Stimulated activated CD4-positive, alpha-beta T cell treated with anti-CD3 and anti-CD28 coated beads, Interleukin-1b, Interleukin-23, amount 100 ng/mL, for 4 hours (primary cell): ENCODE data around the gene PXMP4.

ENCODE experiments used
- DNase-seq, 2 donors: peaks; one replicate each; pipeline ENCODE4 v3.0.0-alpha.2; 2020; ENCODE audit warnings: low read depth in 2 of 2

PXMP4 gene

GRCh38 chr20:33669873-33670640, 50.1 kb downstream of the PXMP4 start:
- no peak for DNase-seq

GRCh38 chr20:33669224-33669623, 50.9 kb downstream of the PXMP4 start:
- no peak for DNase-seq

- no peak for DNase-seq
These were observed 51.5 kb downstream of the PXMP4 start for GRCh38 chr20:33668466-33669155.

- peak; percentile 61 to 70 for DNase-seq
These were observed 52.2 kb downstream of the PXMP4 start for GRCh38 chr20:33667676-33668465.

GRCh38 chr20:33667245-33667675, 52.9 kb downstream of the PXMP4 start:
- peak; percentile 39 to 46 for DNase-seq

GRCh38 chr20:33666293-33667244, 53.5 kb downstream of the PXMP4 start, which contains the start of gene ACTL10:
Gene ACTL10 (plus strand): TSS chr20:33666943. CDS start chr20:33667498, 555 bp downstream.
- DNase-seq = peak; percentile 63 to 76

GRCh38 chr20:33664762-33665144, 55.4 kb downstream of the PXMP4 start:
- DNase-seq = no peak

GRCh38 chr20:33664085-33664761, 55.9 kb downstream of the PXMP4 start:
- no peak for DNase-seq

- DNase-seq = peak; percentile 66 to 81
These were observed 56.7 kb downstream of the PXMP4 start for GRCh38 chr20:33663161-33664084.

GRCh38 chr20:33662172-33662571, 57.9 kb downstream of the PXMP4 start, which contains the start of gene C20orf144:
Gene C20orf144 (plus strand): TSS chr20:33662327. CDS start chr20:33662346, 19 bp downstream.
- no peak for DNase-seq

GRCh38 chr20:33660685-33661058, 59.4 kb downstream of the PXMP4 start:
- DNase-seq = no peak

GRCh38 chr20:33660035-33660684, 60.0 kb downstream of the PXMP4 start:
- DNase-seq = no peak

GRCh38 chr20:33659341-33660034, 60.6 kb downstream of the PXMP4 start:
- no peak for DNase-seq

- DNase-seq = no peak
These were observed 61.2 kb downstream of the PXMP4 start for GRCh38 chr20:33658929-33659328.

- DNase-seq = no peak
These were observed 61.6 kb downstream of the PXMP4 start for GRCh38 chr20:33658510-33658909.

GRCh38 chr20:33657704-33658095, 62.4 kb downstream of the PXMP4 start:
- no peak for DNase-seq

GRCh38 chr20:33656783-33657703, 63.1 kb downstream of the PXMP4 start:
- DNase-seq = no peak
